T-helper 2 cell treated with Interferon-gamma antibody and Interleukin-4, amounts not matched to agents 5 μg/mL and 100 μg/mL, for 36 hours (primary cell): Measurements from ENCODE around the gene CBLN3.

ENCODE experiments used
- DNase-seq: peaks from one replicate; pipeline ENCODE4 v3.0.0; 2021; ENCODE audit warnings: low spot score
- H3K27ac Mint-ChIP-seq: one replicate; pipeline ENCODE4 v1.8.0; 2021; ENCODE audit warnings: mild to moderate bottlenecking, mixed read lengths
- H3K27me3 Mint-ChIP-seq: one replicate; pipeline ENCODE4 v1.8.0; 2021; ENCODE audit warnings: low read depth, mixed read lengths
- H3K36me3 Mint-ChIP-seq: one replicate; pipeline ENCODE4 v1.8.0; 2021; ENCODE audit warnings: low read depth, mixed read lengths
- H3K4me1 Mint-ChIP-seq: one replicate; pipeline ENCODE4 v1.8.0; 2021; ENCODE audit warnings: low read depth, mixed read lengths
- H3K4me3 Mint-ChIP-seq: one replicate; pipeline ENCODE4 v1.8.0; 2022; ENCODE audit warnings: mild to moderate bottlenecking, moderate library complexity, mixed read lengths
- H3K9me3 Mint-ChIP-seq: one replicate; pipeline ENCODE4 v1.8.0; 2021; ENCODE audit warnings: mixed read lengths

Gene CBLN3

GRCh38 chr14:24409192-24409591 is 20.3 kb downstream of the CBLN3 start:
- H3K4me3 Mint-ChIP-seq = no peak overlapping the region
- no peaks in the 10 kb centered on the region for H3K4me1 Mint-ChIP-seq
- peaks cover 12% of the 10 kb centered on the region for H3K27me3 Mint-ChIP-seq
- no peak for DNase-seq
- H3K27ac Mint-ChIP-seq = no peak overlapping the region
- H3K9me3 Mint-ChIP-seq = no peaks in the 10 kb centered on the region
- H3K36me3 Mint-ChIP-seq = no peaks in the 10 kb centered on the region

- H3K27ac Mint-ChIP-seq = no peak overlapping the region
- peaks cover 16% of the 10 kb centered on the region for H3K27me3 Mint-ChIP-seq
- no peaks in the 10 kb centered on the region for H3K9me3 Mint-ChIP-seq
- H3K4me3 Mint-ChIP-seq = no peak overlapping the region
- DNase-seq = no peak
- no peaks in the 10 kb centered on the region for H3K36me3 Mint-ChIP-seq
- no peaks in the 10 kb centered on the region for H3K4me1 Mint-ChIP-seq
Observed at GRCh38 chr14:24408764-24409163, 20.7 kb downstream of the CBLN3 start.

GRCh38 chr14:24407608-24408325 is 21.7 kb downstream of the CBLN3 start:
- H3K27ac Mint-ChIP-seq = no peak overlapping the region
- peaks cover 26% of the 10 kb centered on the region for H3K27me3 Mint-ChIP-seq

GRCh38 chr14:24406416-24406815 is 23.1 kb downstream of the CBLN3 start:
- Mint-ChIP-seq H3K27me3 (peaks cover 32% of the 10 kb centered on the region), H3K36me3 (no peaks in the 10 kb centered on the region), H3K4me1 (no peaks in the 10 kb centered on the region), H3K9me3 (no peaks in the 10 kb centered on the region), H3K27ac (no peak overlapping the region), H3K4me3 (no peak overlapping the region)
- no peak for DNase-seq

More at GRCh38 chr14:24407608-24408325, 21.7 kb downstream of the CBLN3 start:
- H3K9me3 Mint-ChIP-seq = no peaks in the 10 kb centered on the region
- no peak for DNase-seq
- H3K36me3 Mint-ChIP-seq = no peaks in the 10 kb centered on the region
- no peak overlapping the region for H3K4me3 Mint-ChIP-seq
- no peaks in the 10 kb centered on the region for H3K4me1 Mint-ChIP-seq

GRCh38 chr14:24404814-24405213 is 24.7 kb downstream of the CBLN3 start:
- Mint-ChIP-seq H3K4me3 (no peak overlapping the region), H3K9me3 (no peaks in the 10 kb centered on the region), H3K27me3 (peaks cover 35% of the 10 kb centered on the region), H3K36me3 (no peaks in the 10 kb centered on the region), H3K27ac (no peak overlapping the region), H3K4me1 (no peaks in the 10 kb centered on the region)
- DNase-seq = no peak

GRCh38 chr14:24403294-24403998 is 26.0 kb downstream of the CBLN3 start:
- H3K27ac Mint-ChIP-seq = no peak overlapping the region
- H3K4me3 Mint-ChIP-seq = no peak overlapping the region

GRCh38 chr14:24401810-24402702 is 27.4 kb downstream of the CBLN3 start:
- DNase-seq = no peak
- Mint-ChIP-seq H3K9me3 (no peaks in the 10 kb centered on the region), H3K36me3 (no peaks in the 10 kb centered on the region), H3K4me1 (peaks cover 3% of the 10 kb centered on the region), H3K27ac (no peak overlapping the region), H3K4me3 (no peak overlapping the region), H3K27me3 (peaks cover 47% of the 10 kb centered on the region)

More at GRCh38 chr14:24403294-24403998, 26.0 kb downstream of the CBLN3 start:
- no peak for DNase-seq
- Mint-ChIP-seq H3K27me3 (peaks cover 40% of the 10 kb centered on the region), H3K4me1 (peaks cover 3% of the 10 kb centered on the region), H3K9me3 (no peaks in the 10 kb centered on the region), H3K36me3 (no peaks in the 10 kb centered on the region)

GRCh38 chr14:24399999-24400718 is 29.3 kb downstream of the CBLN3 start:
- Mint-ChIP-seq H3K4me1 (peaks cover 3% of the 10 kb centered on the region), H3K36me3 (no peaks in the 10 kb centered on the region), H3K9me3 (no peaks in the 10 kb centered on the region), H3K4me3 (peak overlapping the region; percentile 5), H3K27ac (no peak overlapping the region), H3K27me3 (peaks cover 56% of the 10 kb centered on the region)
- no peak for DNase-seq

GRCh38 chr14:24399447-24399822 is 30.0 kb downstream of the CBLN3 start:
- H3K4me1 Mint-ChIP-seq = peaks cover 3% of the 10 kb centered on the region
- no peak overlapping the region for H3K27ac Mint-ChIP-seq
- peak overlapping the region; percentile 67 for H3K4me3 Mint-ChIP-seq
- DNase-seq = no peak
- H3K9me3 Mint-ChIP-seq = no peaks in the 10 kb centered on the region
- H3K36me3 Mint-ChIP-seq = no peaks in the 10 kb centered on the region
- peaks cover 53% of the 10 kb centered on the region for H3K27me3 Mint-ChIP-seq

GRCh38 chr14:24398653-24399446 is 30.6 kb downstream of the CBLN3 start, which contains the start of gene NYNRIN:
NYNRIN (plus strand) TSS chr14:24399003; CDS start chr14:24399247, 244 bp downstream.
- peaks cover 49% of the 10 kb centered on the region for H3K27me3 Mint-ChIP-seq
- H3K27ac Mint-ChIP-seq = no peak within 1 kb of the TSS
- H3K36me3 Mint-ChIP-seq = no peaks in the 10 kb centered on the region
- H3K9me3 Mint-ChIP-seq = no peaks in the 10 kb centered on the region
- H3K4me1 Mint-ChIP-seq = peaks cover 3% of the 10 kb centered on the region
- peak within 1 kb of the TSS; percentile 67 for H3K4me3 Mint-ChIP-seq
- no peak for DNase-seq

- DNase-seq = no peak
- no peaks in the 10 kb centered on the region for H3K9me3 Mint-ChIP-seq
- peaks cover 44% of the 10 kb centered on the region for H3K27me3 Mint-ChIP-seq
- no peaks in the 10 kb centered on the region for H3K36me3 Mint-ChIP-seq
- peaks cover 3% of the 10 kb centered on the region for H3K4me1 Mint-ChIP-seq
- no peak overlapping the region for H3K27ac Mint-ChIP-seq
- no peak overlapping the region for H3K4me3 Mint-ChIP-seq
Observed at GRCh38 chr14:24398293-24398652, 31.2 kb downstream of the CBLN3 start.

- Mint-ChIP-seq H3K27ac (no peak overlapping the region), H3K4me1 (peaks cover 3% of the 10 kb centered on the region), H3K4me3 (no peak overlapping the region), H3K36me3 (no peaks in the 10 kb centered on the region), H3K9me3 (no peaks in the 10 kb centered on the region), H3K27me3 (peaks cover 39% of the 10 kb centered on the region)
- DNase-seq = no peak
Observed at GRCh38 chr14:24397639-24398292, 31.7 kb downstream of the CBLN3 start.
